Urinary bladder (tissue), 4 donors: ENCODE results near the gene FAM149A. TPM values are rescaled to one million over a fixed set of nuclear protein-coding genes. Genes with fewer than 3 reads are reported as not detected.

Experiments
- DNase-seq: peaks from one replicate; pipeline ENCODE4 v3.0.0-alpha.2; 2015; ENCODE audit errors: extremely low spot score
- H3K27ac ChIP-seq: one replicate; pipeline ENCODE4 v1.5.1; 2013; ENCODE audit warnings: low read depth, mild to moderate bottlenecking, moderate library complexity
- H3K36me3 ChIP-seq: one replicate; pipeline ENCODE4 v1.6.1; 2013; ENCODE audit warnings: mild to moderate bottlenecking, moderate library complexity; ENCODE audit not compliant: insufficient read depth
- H3K4me1 ChIP-seq: one replicate; pipeline ENCODE4 v1.6.1; 2013; ENCODE audit warnings: mild to moderate bottlenecking, moderate library complexity; ENCODE audit not compliant: insufficient read depth
- H3K4me3 ChIP-seq: one replicate; pipeline ENCODE4 v1.5.1; 2013; ENCODE audit warnings: low read depth, low read length
- WGBS: extraction: QIAGEN DNeasy Blood & Tissue Kit; methylation state at CpG from one replicate; pipeline ENCODE4 v1.1.7; 2013; 5-methylcytosine and 5-hydroxymethylcytosine counted together
- polyA plus RNA-seq: library from polyadenylated mRNA; stranded (reverse); fragments of 200-250 nt; gene quantifications from one replicate; pipeline ENCODE4 v1.2.3, GENCODE V29; 2013
- total RNA-seq: library from RNA; depleted of rRNA; stranded (reverse); fragments of >200 nt; gene quantifications from one replicate; pipeline ENCODE4 v1.2.3, GENCODE V29; 2014
- donor health status: healthy with polysubstance abuse.
- donor health status: healthy.

Gene FAM149A
- total and polyA plus RNA-seq, 2 donors: 16.1 to 17.4 TPM

DNA sequence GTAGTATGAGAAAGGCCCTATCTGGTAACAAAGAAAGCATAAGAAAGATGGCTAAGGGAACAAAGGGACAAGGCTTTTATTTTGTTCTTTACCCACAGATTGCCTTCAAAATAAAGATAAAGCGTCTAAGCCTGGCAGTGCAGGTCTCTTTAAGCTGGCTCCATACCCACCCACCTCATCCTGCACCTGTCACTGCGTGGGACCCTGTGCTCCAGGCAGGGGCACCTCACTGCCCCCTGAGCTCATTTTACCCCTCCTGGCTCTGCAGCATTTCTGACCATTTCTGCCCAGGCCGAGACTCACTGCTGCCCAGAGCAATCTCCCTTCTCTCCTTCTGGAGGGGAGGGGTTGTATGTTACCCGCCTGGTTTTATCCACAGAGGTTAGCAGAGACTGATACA lies 85.2 kb downstream of the FAM149A start:
- H3K36me3 ChIP-seq: no peaks in the 10 kb centered on the region
- WGBS: 57% methylated on average over 4 of the region's 4 CpGs
- no peak overlapping the region for H3K4me3 ChIP-seq
- DNase-seq: no peak
- no peak overlapping the region for H3K27ac ChIP-seq
- no peaks in the 10 kb centered on the region for H3K4me1 ChIP-seq

DNA sequence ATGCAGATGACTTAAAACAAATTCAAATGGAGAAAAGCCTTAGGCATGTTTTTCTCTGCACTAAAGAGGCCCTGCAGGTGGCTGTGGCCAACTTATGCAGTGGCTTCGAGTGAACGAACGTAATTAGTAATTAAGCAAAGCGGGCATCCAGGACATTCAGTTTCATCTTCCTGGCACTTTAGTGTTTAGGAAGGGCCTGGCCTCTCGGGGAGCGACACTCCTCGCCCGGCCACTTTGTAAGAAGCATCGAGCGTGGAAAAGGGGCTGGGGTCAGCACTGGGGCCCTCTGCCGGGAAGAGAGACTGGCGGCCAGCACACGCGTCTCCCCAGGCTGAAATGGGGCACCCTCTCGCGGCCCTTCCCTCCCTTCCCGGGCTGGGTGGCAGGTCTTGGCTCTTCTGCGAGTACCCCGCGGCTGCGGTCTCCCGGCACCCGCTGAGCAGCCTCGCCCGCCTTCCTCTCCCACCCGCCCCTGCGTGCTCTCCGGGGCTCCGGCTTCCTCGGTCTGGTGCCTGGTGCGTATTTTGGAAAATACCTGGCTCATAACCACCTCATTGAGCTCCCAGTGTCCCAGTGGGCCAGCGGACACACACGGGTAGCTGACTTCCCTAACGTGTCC lies 86.2 kb downstream of the FAM149A start:
- Histone ChIP-seq H3K4me1 (no peaks in the 10 kb centered on the region), H3K36me3 (no peaks in the 10 kb centered on the region), H3K27ac (peak overlapping the region; percentile 99), H3K4me3 (peak overlapping the region; percentile 93)
- WGBS: under 1% methylated on average over 34 of the region's 34 CpGs
- peak; percentile 17 for DNase-seq

DNA sequence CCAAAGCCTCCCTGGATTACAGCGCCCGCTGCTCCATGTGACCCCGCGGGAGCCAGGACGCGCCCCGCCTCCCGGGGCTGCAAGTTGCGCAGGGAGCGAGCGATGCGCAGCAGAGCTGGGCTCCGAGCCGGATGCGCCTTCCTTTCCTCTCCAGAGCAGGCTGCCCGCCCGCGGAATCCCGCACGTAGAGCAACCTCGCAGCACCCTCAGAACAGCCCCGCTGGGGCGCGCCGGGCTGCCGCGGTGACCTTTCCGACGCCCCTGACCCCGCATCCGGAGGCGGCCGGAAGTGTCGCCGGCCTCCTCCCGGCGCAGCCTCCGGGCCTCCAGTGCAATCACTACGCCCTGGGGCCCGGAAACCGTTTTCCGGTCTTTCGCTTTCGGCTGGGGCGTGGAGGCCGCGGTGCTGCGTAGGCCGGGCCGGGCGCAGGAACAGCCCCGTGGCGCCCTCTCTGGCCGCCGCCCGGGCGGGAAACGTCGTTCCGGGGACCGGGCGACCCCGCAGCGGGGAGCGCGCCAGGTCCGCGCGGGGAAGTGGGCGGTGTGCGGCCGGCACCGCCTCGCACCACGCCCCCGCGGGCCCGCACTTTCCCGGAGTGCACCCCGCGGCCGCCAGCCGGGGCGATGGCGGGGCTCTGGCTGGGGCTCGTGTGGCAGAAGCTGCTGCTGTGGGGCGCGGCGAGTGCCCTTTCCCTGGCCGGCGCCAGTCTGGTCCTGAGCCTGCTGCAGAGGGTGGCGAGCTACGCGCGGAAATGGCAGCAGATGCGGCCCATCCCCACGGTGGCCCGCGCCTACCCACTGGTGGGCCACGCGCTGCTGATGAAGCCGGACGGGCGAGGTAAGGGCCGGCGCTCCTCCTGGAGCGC lies 86.9 kb downstream of the FAM149A start, which contains the start of gene CYP4V2:
Gene CYP4V2 (plus strand): TSS at position 368 of the 866 bp plus-strand sequence. CDS start 257 bp downstream, at position 625.
- Histone ChIP-seq H3K4me3 (peak within 1 kb of the TSS; percentile 93), H3K4me1 (no peaks in the 10 kb centered on the region), H3K27ac (peak within 1 kb of the TSS; percentile 99), H3K36me3 (no peaks in the 10 kb centered on the region)
- DNase-seq: peak; percentile 39
- WGBS: under 1% methylated on average over 107 of the region's 107 CpGs

DNA sequence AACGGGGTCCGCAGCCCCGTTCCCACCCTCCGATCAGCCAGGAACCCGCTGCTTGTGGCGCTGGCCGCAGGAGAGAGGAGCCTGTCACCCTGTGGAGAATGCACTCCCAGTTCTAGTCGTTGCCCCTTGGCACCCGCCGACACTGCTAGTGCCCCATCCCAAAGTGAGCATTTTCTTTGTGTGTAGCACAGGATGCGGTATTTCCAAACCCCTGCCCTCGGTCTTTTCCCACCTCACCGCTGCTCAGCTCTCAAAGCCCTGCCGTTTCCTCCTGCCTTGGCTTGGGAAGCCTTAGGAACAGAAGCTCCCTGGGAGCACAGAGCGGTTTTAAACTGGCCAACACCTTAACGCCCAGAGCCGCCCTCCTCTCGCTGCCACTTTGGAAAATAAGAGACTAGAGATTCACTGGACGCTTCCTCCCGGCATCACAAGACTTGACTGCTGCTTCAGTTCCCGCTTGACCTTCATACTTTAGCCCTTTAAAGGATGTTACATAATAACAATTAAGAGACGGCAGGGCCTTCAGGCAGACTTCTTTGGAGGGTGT lies 87.6 kb downstream of the FAM149A start:
- WGBS: under 1% methylated on average over 22 of the region's 22 CpGs
- no peak for DNase-seq
- H3K27ac ChIP-seq: peak overlapping the region; percentile 99
- H3K36me3 ChIP-seq: no peaks in the 10 kb centered on the region
- peak overlapping the region; percentile 93 for H3K4me3 ChIP-seq
- H3K4me1 ChIP-seq: no peaks in the 10 kb centered on the region

DNA sequence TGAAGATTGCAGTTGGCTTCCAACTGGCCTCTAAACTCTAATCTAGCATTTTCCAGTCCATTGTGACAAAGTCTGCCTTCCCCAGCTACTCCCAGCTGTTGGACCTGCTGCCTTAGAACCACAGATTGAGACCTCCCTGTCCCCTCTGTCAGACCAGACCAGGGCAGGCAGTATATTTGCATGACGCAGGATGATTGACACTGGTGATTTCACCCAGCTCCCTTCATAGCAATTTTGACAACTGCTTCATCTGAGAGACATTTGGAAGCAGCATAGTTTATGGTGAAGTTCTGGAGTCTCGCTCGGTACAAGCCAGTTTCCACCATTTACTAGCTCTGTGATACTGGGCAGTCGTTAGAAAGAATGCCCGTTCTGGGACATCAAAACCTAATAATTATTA lies 89.3 kb downstream of the FAM149A start:
- no peak for DNase-seq
- Histone ChIP-seq H3K4me1 (no peaks in the 10 kb centered on the region), H3K27ac (no peak overlapping the region), H3K36me3 (no peaks in the 10 kb centered on the region), H3K4me3 (no peak overlapping the region)
- 95% methylated on average over 5 of the region's 5 CpGs for WGBS

DNA sequence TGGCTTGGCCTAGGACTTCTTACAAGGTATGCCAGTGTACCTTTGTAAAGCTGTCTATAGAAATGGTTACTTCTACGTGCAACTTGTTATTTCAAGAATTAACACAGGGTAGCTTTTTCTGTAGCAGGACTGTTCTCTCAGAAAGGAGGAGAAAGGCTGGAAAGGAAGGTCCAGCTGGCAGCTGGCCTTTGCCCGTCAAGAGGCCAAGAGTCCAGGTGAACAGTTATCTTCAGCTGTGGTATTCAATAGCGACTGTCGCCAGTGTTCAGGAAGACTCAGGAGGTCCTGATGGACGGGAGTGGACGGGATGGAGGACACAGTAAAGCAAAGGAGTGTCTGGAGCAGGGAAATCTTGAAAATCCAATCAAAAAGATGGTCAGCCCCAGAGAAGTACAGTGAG lies 91.6 kb downstream of the FAM149A start:
- Histone ChIP-seq H3K4me3 (no peak overlapping the region), H3K27ac (no peak overlapping the region), H3K36me3 (no peaks in the 10 kb centered on the region), H3K4me1 (no peaks in the 10 kb centered on the region)
- DNase-seq: no peak
- WGBS: 96% methylated on average over 6 of the region's 6 CpGs

DNA sequence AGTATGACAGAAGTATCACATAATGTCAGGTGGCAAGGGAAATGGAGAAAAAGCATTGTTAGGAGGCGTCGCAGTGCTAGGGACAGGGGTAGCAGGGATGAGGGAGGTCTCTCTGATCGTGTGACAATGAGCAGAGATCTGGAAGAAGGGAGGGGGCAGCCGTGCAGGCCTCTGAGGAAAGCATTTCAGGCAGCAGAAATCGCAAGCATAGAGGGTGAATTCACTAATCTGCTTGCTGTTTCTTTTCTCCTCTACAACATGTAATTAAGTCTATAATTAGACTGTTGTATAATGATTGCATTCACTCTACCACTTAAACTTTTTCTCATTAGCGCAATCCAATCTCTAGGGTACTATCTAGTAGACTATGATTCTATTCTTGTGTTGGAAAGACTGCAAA lies 96.0 kb downstream of the FAM149A start:
- no peaks in the 10 kb centered on the region for H3K36me3 ChIP-seq
- no peak for DNase-seq
- no peak overlapping the region for H3K4me3 ChIP-seq
- 76% methylated on average over 6 of the region's 6 CpGs for WGBS
- no peak overlapping the region for H3K27ac ChIP-seq
- H3K4me1 ChIP-seq: no peaks in the 10 kb centered on the region

DNA sequence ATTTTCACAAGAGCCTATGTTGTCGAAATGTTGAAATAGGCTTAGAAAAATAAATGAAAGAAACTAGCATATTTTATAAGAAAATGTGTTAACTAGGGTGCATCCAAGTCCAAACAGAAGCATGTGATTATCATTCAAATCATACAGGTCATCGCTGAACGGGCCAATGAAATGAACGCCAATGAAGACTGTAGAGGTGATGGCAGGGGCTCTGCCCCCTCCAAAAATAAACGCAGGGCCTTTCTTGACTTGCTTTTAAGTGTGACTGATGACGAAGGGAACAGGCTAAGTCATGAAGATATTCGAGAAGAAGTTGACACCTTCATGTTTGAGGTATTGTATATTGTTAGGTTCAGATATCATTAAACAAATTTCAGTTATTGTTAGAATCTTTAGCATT lies 96.5 kb downstream of the FAM149A start:
- Histone ChIP-seq H3K4me3 (no peak overlapping the region), H3K4me1 (no peaks in the 10 kb centered on the region), H3K36me3 (no peaks in the 10 kb centered on the region), H3K27ac (no peak overlapping the region)
- DNase-seq: no peak
- WGBS: 86% methylated on average over 7 of the region's 7 CpGs

DNA sequence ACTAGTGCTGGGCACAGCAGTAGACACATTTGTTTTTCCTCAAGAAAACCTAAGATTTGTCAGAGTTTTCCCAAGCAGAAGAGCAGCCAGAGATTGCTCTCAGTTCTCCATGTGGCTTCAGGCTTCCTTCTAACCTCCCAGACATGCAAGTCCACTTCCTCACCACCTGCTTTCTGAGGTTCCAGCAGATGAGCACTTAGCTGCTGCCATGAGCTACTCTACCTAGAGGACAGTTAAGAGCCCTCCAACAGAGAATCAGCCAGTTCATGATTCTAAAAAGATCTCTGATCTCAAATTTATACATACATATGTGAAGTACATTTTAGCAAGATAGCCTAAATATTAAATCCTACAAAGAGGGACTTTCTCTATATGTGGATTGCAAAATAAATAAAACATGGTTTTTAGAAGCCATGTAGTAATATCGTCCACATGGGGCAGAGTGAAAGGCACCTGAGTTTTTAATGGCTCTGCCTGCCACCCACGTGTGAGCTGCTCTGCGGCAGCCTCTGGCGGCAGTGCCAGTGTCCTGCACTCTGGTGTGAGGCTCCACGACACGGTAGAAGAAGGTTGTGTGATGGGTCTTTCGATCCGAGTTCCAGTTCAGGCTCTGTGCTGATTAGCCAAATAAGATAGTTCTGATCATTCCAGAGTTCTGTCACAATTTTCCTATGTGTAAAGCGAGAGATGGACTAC lies 97.2 kb downstream of the FAM149A start:
- H3K27ac ChIP-seq: no peak overlapping the region

DNA sequence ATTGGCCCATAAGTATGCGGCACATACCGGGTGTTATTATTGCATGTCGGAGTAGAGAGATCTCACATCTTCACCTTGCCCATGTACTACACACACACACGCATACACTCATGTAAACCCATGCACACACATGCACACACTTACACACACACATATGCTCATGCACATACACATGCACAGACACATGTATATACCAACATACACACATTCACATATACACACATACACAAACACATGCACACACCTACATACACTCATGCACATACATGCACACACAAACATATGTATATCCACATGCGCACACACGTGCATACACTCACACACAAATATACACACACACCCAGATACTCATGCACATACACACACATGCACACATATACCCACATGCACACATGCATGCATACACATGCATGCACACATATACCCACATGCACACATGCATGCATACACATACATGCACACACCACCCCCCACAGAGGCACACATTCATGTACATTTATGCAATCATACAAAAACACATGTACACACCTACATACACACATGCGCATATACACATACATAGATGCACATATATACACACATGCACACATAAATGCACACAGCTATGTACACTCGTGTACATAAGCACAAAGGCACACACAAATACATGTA lies 98.1 kb downstream of the FAM149A start:
- no peak overlapping the region for H3K27ac ChIP-seq

More for the DNA sequence above, 97.2 kb downstream of the FAM149A start:
- no peaks in the 10 kb centered on the region for H3K36me3 ChIP-seq
- H3K4me1 ChIP-seq: no peaks in the 10 kb centered on the region
- WGBS: 47% methylated on average over 9 of the region's 9 CpGs
- DNase-seq: no peak
- no peak overlapping the region for H3K4me3 ChIP-seq

DNA sequence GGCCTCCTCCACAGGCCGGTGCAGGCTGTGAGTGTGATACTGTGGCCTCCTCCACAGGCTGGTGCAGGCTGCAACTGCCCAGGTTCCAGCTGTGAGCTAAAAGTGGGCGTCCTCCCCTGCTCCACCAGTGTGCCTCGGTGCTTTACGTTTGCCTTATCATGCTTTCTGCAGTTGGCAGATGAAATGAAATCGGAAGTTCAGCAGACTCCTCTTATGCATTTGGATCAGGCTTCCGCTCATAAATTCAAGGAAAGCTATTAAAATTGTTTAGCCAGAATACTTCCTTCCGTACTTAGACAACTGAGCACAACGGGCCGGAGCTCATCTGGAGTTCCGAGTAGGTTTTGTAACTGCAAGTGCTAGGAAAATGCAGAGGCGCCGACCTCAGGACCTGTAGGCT lies 98.9 kb downstream of the FAM149A start:
- peak; percentile 33 for DNase-seq
- 19% methylated on average over 12 of the region's 12 CpGs for WGBS
- no peak overlapping the region for H3K4me3 ChIP-seq
- no peaks in the 10 kb centered on the region for H3K36me3 ChIP-seq
- H3K27ac ChIP-seq: no peak overlapping the region
- H3K4me1 ChIP-seq: no peaks in the 10 kb centered on the region

More for the DNA sequence above, 98.1 kb downstream of the FAM149A start:
- Histone ChIP-seq H3K4me1 (no peaks in the 10 kb centered on the region), H3K4me3 (no peak overlapping the region), H3K36me3 (no peaks in the 10 kb centered on the region)
- WGBS: 86% methylated on average over 8 of the region's 8 CpGs
- DNase-seq: no peak

DNA sequence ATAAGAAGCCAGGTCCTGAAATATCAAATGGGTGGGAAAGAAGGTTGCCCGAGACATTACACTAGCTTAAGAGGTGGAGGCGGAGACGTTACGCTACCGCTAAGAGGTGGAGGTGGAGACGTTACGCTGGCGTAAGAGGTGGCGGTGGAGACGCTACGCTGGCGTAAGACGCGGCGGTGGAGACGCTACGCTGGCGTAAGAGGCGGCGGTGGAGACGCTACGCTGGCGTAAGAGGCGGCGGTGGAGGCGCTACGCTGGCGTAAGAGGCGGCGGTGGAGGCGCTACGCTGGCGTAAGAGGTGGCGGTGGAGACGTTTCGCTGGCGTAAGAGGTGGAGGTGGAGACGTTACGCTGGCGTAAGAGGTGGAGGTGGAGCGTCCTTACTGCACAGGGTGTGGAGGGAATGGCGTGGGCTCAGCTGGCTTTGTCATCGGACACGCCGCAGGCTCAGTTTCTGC lies 99.6 kb downstream of the FAM149A start:
- peak overlapping the region; percentile 58 for H3K27ac ChIP-seq
- 52% methylated on average over 45 of the region's 45 CpGs for WGBS
- peak overlapping the region; percentile 23 for H3K4me3 ChIP-seq
- no peaks in the 10 kb centered on the region for H3K36me3 ChIP-seq
- no peaks in the 10 kb centered on the region for H3K4me1 ChIP-seq
- no peak for DNase-seq

DNA sequence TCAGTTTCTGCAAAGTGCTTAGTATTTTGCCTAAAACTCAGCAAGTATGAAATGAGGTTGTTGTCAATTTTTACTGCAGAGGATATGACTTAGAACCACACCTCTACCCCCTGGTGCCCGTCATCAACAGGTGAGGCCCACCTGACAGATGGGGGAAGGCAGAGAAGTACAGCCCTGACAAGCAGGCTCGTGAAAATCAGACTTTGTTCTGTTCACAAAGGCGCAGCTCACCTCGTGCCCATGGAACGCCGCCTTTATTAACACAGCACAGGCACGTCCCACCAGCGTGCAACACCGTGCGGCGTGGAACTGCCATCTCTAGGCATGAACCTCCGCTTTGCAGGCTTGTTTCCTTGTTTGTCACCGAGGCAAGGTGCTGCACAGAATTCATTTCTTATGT lies 100.2 kb downstream of the FAM149A start:
- Histone ChIP-seq H3K36me3 (no peaks in the 10 kb centered on the region), H3K4me3 (peak overlapping the region; percentile 23), H3K27ac (no peak overlapping the region), H3K4me1 (no peaks in the 10 kb centered on the region)
- no peak for DNase-seq
- 80% methylated on average over 13 of the region's 13 CpGs for WGBS
